OCI-LY7 (cell line): ENCODE measurements around the gene RAMAC.

Experiments
- EZH2phosphoT487 ChIP-seq: fragments of 200-600 bp; sonication (generic); IDR thresholded peaks from 2 replicates; pipeline ENCODE4 v1.6.1; 2018; ENCODE audit warnings: low read depth, borderline replicate concordance, mild to moderate bottlenecking, mixed run types, antibody characterized with exemption, low read length, moderate library complexity, mixed read lengths
- TF ChIP-seq, protein P1 (sequence below): fragments of 200-600 bp; sonication (generic); conservative IDR thresholded peaks from 2 replicates; pipeline ENCODE4 v1.5.1; 2014; ENCODE audit warnings: mild to moderate bottlenecking, antibody characterized with exemption, low read length, moderate library complexity, mixed read lengths

DNA sequence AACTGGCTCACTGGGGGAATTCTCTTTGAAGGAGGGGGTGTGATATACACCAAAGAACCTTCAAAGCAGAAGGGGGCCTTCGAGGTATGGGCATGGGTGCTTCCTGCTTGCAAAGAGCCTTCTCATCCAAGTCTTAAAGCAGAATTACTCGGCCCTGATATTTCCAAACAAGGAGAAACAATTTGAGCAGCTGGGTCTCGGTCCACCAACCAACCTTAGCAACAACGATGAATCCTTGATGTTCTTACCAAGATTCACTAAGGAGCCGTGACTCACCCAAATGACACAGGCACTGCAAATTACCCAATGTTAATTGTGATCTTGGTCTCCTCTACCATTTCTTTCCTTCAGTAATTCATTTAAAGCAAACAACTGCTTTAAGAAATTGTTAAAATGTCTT, 41.2 kb upstream of the RAMAC start:
- TF ChIP-seq, protein P1, sequence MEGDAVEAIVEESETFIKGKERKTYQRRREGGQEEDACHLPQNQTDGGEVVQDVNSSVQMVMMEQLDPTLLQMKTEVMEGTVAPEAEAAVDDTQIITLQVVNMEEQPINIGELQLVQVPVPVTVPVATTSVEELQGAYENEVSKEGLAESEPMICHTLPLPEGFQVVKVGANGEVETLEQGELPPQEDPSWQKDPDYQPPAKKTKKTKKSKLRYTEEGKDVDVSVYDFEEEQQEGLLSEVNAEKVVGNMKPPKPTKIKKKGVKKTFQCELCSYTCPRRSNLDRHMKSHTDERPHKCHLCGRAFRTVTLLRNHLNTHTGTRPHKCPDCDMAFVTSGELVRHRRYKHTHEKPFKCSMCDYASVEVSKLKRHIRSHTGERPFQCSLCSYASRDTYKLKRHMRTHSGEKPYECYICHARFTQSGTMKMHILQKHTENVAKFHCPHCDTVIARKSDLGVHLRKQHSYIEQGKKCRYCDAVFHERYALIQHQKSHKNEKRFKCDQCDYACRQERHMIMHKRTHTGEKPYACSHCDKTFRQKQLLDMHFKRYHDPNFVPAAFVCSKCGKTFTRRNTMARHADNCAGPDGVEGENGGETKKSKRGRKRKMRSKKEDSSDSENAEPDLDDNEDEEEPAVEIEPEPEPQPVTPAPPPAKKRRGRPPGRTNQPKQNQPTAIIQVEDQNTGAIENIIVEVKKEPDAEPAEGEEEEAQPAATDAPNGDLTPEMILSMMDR = no peak
- TF ChIP-seq EZH2phosphoT487 = no peak
